ENCODE data around the gene TAOK2.
A peak's percentile ranks its signal among the peaks of the same experiment; 100 is the strongest.

Gene TAOK2

DNA sequence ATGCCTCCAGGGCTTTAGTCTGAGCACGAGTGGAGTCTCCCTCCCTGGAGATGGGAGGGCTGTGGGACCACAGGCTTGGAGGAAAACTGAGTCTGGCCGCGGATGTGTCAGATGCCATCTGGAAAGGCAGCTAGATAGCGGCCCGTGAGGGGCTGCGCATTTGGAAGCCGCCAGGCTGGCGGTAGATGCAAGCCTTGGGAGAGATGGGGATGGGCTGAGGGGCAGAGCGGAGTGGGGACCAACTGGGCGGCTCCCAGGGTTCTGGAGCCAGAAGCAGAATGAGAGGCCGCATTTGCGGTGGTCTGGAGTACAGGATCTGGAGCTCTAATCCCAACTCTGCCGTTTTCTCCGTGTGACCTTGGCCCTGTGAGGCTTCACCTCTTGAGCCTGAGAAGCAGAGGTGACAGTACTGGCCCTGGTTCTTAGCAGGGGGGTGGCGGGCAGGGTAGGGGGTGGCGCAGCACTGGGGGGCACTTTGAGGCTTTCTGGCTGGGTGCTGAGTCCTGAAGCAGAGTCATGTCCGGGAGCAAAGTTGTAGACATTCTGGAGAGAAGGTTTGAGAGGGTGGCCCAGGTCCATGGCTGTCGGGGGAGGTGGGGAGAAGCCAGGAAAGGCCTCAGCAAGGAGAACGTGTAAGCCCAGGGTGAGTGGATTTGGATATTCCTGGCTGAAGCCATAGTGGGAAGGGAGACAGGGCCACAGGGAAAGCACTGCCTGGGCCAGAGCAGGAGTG, 29.1 kb downstream of the TAOK2 start:
- no peak for TF ChIP-seq CTCF (IDR thresholded peaks at IDR 0.05; ENCODE audit: insufficient read depth, low read length, poor library complexity, severe bottlenecking)
- H3K36me3 ChIP-seq (ENCODE audit: control insufficient read depth, insufficient read depth, low read length) = peaks cover 14% of the 10 kb centered on the region

DNA sequence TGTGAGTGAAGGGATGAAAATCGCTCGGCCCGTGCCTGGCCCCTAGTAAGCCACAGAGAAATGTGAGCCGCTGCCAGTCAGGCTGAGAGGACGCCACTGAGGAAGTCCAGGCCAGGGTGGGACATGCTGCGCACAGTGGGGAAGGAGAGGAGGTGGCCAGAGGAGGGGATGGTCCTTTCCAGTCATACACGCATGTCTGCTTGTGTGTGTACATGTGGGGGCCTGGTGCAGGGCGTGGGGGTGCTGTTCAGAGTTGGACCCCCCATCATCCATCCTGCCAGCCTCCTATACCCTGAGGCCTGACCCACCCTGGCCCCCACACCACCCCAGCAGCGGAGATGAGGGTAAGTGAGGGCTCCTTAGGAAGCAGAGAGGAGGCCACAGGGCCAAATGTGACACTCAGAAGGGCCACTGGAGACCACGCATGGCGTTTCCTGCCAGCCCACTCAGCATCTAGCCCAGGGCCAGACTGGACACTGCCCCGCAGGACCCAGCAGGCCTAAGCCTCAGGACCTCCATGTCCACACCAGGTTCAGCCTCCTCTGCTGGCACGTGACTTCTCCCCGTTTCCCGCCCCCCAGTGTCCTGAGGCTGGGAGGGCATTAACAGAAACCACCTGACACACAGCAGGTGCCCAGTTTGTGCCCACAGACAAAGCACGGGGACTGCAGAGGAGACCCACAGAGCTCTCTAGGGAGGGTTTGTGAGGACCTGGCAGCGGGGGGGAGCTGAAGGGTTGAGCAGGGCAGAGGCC, 30.2 kb downstream of the TAOK2 start:
- H3K36me3 ChIP-seq (ENCODE audit: control insufficient read depth, insufficient read depth, low read length) = peaks cover 14% of the 10 kb centered on the region

More for the DNA sequence above, 29.1 kb downstream of the TAOK2 start:
- DNase-seq (ENCODE audit: extremely low read depth, insufficient read length) = no peak
- Histone ChIP-seq H3K4me3 (replicated peaks; ENCODE audit: low read depth, low read length) (no peak overlapping the region), H3K27me3 (replicated peaks; ENCODE audit: control insufficient read depth, insufficient read depth, low read length) (no peaks in the 10 kb centered on the region)

DNA sequence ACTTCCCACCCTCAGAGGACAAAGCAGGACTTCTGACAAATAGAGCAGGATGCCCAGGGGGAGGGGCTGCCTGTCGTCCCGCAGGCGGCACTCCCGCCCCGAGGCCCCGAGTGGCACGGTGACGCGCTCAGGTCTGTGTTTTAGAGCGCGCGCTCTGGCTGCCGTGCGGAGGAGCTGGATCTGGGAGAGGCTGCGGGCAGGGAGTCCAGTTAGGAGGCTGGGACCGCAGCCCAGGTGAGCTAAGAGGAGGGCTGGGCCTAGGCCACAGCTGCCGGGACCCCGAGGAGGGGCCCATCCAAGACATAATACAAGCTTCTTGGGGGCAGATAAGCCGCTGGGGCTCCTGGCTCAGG, 30.7 kb downstream of the TAOK2 start:
- no peak for TF ChIP-seq CTCF (IDR thresholded peaks at IDR 0.05; ENCODE audit: insufficient read depth, low read length, poor library complexity, severe bottlenecking)
- no peak overlapping the region for H3K4me3 ChIP-seq (replicated peaks; ENCODE audit: low read depth, low read length)
- DNase-seq (ENCODE audit: extremely low read depth, insufficient read length) = no peak

More for the DNA sequence above, 30.2 kb downstream of the TAOK2 start:
- H3K4me3 ChIP-seq (replicated peaks; ENCODE audit: low read depth, low read length) = no peak overlapping the region
- no peak for DNase-seq (ENCODE audit: extremely low read depth, insufficient read length)
- H3K27me3 ChIP-seq (replicated peaks; ENCODE audit: control insufficient read depth, insufficient read depth, low read length) = no peaks in the 10 kb centered on the region
- no peak for TF ChIP-seq CTCF (IDR thresholded peaks at IDR 0.05; ENCODE audit: insufficient read depth, low read length, poor library complexity, severe bottlenecking)

DNA sequence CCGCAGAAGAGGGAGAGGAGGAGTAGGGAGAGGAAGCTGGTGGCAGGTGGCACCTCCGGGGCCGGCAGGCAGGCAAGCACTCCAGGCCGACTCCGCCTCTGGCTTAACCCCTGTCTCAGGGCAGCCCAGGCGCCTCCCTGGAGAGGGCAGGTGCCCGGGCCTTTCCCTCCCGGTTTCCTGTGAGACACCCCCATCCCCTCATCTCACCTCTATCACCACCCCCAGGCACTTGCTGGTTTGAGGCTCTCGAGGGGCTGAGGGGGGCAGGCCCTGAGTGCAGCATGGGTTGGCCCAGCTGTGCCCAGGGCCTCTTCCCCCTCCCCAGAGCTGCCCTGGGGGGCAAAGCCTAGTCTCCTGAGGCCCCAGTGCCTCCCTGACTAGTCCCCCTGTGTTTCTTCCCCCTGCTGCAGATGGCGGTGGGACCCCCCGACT, 31.2 kb downstream of the TAOK2 start:
- H3K27me3 ChIP-seq (replicated peaks; ENCODE audit: control insufficient read depth, insufficient read depth, low read length) = no peaks in the 10 kb centered on the region
- no peak overlapping the region for H3K4me3 ChIP-seq (replicated peaks; ENCODE audit: low read depth, low read length)
- no peak for DNase-seq (ENCODE audit: extremely low read depth, insufficient read length)
- TF ChIP-seq CTCF (IDR thresholded peaks at IDR 0.05; ENCODE audit: insufficient read depth, low read length, poor library complexity, severe bottlenecking) = no peak
- H3K36me3 ChIP-seq (ENCODE audit: control insufficient read depth, insufficient read depth, low read length) = peaks cover 10% of the 10 kb centered on the region

More for the DNA sequence above, 30.7 kb downstream of the TAOK2 start:
- Histone ChIP-seq H3K36me3 (ENCODE audit: control insufficient read depth, insufficient read depth, low read length) (peaks cover 12% of the 10 kb centered on the region), H3K27me3 (replicated peaks; ENCODE audit: control insufficient read depth, insufficient read depth, low read length) (no peaks in the 10 kb centered on the region)

DNA sequence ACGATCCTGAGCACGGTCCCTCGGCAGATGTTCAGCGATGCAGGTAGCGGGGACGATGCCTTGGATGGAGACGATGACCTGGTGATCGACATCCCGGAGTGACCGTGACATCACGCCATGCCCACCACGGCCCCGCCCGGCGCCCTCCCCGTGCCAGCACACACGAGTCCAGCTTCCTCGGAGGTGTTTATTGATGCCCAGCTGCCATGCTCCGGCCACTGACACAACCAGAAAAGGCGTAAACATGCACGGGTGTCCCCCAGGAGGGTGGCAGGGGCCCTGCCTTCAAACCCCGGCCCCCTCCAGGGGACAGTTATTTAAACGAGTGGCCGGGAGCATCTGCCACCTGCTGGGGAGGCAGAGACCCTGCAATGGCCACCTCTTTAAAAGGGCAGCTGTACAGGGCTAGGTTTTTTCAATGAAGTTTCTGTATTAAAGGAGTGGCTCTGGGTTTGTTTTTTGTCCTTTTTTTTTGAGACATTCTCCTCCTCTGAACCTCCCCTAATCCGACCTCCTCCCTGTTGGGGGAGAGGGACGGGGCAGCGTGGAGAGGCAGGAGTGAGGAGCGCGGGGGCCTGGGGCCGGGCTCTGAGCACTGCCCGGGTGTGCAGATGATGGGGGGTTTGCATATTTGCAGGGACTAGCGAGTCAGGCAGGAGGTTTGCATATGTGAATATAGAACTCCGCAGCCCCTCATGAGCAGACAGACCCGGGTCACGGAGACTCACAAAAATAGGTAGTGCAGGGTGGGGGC, 31.9 kb downstream of the TAOK2 start:
- H3K4me3 ChIP-seq (replicated peaks; ENCODE audit: low read depth, low read length) = no peak overlapping the region

More for the DNA sequence above, 31.9 kb downstream of the TAOK2 start:
- no peaks in the 10 kb centered on the region; the same call in 1 of the 2 replicates for H3K27me3 ChIP-seq (replicated peaks; ENCODE audit: control insufficient read depth, insufficient read depth, low read length)
- TF ChIP-seq CTCF (IDR thresholded peaks at IDR 0.05; ENCODE audit: insufficient read depth, low read length, poor library complexity, severe bottlenecking) = peak; percentile 87
- no peak for DNase-seq (ENCODE audit: extremely low read depth, insufficient read length)
- H3K36me3 ChIP-seq (ENCODE audit: control insufficient read depth, insufficient read depth, low read length) = peaks cover 9% of the 10 kb centered on the region

All from GM06990 (cell line).